Measurements from ENCODE around the gene CACNA1B.

Gene CACNA1B

DNA sequence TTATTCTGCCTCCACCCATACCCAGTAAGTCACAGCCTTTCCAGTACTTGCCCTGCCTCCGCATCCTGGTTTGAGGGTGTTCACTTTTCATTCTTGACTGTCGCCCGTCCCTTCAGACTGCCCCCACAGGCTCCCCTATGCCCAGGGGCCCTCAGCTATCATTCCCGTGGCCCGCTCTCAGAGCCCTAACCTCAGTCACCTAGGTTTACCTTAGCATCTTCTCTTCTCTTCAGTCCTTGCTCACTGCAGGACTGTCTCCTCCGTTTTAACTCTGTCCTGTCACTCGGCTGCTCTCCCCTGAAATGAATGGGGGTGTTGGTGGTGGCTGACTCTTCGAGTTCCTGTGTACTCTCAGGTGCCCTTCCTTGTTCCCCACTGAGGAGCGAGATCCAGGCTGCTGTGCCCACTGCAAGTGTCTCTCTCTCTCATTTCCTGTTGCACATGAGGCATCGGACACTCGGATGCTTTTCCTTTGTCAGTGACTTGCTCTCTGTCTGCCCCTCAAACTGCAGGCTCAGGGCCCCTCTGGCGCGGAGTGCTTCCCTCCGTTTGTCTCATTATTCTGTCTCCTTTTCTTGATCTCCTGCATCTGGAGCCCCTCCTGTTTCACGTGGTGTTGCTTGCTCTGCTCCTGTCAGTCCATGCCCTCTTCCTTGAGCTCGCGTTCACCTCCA lies 89.8 kb downstream of the CACNA1B start:
- DNase-seq (ENCODE audit: low read depth): no peak

DNA sequence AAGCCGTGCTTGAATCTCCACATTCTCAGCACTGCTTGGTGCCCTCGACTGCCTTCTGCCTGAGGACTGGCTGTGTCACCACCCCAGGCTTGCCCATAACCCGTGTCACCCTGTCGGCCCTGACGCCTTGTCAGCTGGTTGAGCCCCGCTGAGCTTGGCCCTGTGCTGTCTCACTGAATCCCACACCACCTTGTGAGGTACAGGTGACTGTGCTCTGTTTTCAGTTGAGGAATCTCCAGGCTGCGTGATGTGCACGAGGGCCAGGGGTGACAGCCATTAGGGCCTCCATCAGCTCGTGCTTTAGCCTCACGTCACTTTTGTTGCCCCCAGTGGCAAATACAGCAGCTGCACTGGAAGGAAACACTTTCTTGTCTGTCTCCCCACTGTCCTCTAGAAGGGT lies 90.7 kb downstream of the CACNA1B start:
- no peak for DNase-seq (ENCODE audit: low read depth)

DNA sequence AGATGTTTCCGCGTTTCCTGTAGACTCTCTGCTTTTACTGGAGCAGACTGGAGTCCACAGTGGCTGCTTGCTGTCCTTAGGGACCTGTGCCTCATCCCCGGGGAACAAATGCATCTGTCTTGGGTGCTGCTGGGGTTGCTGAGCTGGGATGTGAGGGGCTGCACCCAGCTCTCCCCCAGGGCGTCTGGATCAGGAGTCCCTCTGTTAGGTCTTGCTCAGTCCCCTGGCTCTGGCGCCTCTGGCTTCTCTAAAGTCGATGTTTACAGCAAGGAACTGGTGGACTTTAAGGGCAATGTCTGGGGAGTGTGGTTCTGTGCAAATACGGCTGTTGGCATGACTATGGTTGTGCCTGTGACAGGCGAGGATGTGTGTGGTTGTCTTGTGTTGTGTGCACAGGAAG lies 91.4 kb downstream of the CACNA1B start:
- no peak for DNase-seq (ENCODE audit: low read depth)

DNA sequence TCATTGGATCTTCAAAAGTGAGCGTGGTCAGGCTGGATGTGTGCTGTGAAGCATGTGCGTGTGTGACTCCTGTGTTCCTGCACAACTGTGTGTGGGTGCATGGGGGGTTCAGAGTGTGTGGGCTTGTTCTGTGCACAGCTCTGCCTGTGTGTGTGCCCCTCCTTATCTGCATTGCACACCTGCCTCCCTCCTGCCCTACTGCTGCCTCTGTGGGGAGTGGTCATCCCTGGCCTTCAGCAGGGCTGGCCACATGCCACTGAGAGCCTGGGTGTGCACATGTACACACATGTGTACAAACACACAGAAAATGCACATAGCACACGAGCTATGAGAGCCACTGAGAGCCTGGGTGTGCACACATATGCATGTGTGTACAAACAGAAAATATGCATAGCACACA lies 92.1 kb downstream of the CACNA1B start:
- no peak for DNase-seq (ENCODE audit: low read depth)

DNA sequence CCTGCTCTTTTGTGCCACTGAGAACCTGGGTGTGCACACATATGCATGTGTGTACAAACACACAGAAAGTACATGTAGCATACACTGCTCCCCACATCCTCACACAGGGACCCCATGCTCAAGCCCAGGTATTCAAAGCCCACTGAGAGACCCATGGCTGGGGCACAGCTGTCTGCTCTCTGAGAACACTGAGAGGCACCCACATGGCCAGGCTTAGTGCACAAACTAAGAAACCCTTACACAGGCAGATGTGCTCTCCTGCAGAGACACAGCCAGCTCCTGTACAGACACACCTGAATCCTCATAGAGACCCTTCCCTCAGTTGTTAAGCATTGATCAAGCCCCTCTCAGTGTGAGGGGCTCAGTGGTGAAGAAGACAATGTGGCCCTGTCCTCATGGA lies 92.5 kb downstream of the CACNA1B start:
- DNase-seq (ENCODE audit: low read depth): no peak

DNA sequence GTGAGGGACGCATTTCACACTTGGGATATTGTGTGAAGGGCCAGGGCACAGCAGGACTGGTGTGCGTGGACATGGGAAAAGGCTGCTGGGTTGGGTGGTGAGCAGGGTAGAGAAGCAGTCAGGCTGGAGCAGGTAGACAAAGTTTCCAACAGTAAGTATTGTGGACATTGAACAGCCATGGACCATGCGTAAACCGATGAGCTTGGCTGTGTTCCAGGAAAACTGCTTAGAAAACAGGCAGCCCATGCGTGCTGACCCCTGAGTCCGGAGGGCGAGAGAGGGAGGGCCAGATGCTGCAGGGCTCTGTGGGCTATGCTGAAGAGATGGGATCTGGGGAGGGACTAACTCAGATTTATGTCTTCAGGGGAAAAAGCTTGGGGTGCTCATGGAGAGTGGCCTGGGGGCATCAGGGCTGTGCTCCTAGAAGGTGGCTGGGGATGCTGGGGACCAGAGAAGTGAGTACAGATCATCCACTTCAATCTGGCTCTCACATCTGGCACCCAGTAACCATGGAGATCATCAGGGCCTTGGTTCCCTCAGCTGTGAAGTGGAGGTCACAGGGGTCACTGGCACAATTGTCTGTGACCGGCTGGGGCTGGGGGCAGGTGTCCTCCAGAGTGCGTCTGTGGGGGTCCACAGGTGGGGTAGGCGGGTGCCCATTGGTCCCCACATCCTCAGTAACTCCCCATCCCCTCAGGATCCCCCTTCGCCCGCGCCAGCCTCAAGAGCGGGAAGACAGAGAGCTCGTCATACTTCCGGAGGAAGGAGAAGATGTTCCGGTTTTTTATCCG lies 93.3 kb downstream of the CACNA1B start:
- DNase-seq (ENCODE audit: low read depth): no peak

DNA sequence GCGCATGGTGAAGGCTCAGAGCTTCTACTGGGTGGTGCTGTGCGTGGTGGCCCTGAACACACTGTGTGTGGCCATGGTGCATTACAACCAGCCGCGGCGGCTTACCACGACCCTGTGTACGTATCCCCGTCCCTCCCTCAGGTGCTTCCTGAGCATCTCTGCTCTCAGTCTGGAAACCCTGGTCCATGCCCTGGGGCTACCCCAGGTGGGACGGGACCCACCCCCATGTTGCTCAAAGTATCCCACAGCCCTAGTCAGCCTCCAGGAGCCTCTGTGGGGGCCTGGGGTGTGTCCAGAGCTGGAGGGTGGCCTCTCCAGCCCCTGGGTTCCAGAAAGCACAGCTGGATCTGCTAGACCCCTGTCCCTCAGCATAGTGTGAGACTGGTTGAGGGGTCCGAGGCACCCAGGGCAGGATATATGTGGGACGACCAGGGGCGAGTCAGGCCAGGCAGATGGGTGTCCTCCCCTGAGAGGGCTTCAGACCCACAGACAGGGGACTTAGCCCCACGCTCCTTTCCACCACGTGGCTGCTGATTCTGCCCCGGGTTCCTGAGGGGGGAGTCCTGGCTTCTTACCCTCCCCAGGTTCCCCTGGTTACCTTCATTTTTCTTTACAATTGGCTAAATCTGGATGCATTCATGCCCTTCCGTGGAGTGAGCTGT lies 94.0 kb downstream of the CACNA1B start:
- no peak for DNase-seq (ENCODE audit: low read depth)

DNA sequence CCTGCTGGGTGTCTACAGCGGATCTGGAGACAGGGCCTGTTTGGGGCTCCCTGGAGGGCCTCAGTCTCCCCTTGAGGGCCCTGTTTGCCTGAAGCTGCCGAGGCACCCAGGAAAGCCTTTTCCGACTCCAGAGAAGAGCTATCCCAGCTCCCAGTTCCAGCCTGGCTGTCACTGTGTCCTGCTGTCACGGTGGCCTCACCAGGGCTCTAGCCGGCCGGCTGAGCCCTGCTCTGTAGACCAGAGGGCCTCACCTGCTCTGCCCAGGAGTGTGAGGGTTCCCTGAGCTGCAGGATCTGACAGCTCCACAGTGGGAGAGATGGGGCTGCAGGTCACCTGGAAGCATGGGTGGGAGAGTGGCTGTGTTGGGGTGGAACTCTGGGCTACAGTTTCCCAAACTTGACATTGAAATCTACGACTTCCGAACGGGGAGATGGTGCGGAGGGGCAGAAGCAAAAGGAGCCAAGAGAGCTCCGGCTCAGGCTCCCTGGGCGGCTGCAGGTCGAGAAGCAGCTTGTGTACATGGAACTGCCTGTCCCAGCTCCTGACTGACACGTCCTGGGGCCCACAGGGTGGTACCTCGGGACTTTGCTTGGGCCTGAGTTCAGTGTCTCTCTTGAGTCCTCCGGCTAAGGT lies 94.9 kb downstream of the CACNA1B start:
- no peak for DNase-seq (ENCODE audit: low read depth)

DNA sequence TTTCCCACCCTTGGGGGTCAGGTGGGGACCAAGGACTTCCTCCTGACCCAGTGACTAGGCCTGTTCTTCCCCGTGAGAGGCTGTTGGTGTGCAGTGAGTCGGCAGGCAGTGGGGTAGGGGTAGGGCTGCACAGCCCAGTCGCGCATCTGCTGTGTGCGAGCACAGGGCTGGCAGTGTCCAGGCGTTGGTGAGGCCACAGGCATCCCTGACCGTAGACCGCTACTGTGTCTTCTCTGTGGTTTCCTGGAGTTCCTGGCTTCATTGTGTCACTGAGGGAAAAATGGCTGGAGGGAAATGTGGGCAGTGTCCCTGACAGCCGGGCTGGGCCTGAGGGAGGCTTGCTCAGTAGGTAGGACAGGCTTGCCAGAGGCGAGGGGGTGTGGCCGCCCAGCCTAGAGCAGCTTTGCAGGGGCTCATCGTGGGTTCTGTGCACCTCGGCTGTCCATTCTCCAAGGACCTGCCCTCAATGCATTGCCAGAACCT lies 95.4 kb downstream of the CACNA1B start:
- no peak for DNase-seq (ENCODE audit: low read depth)

DNA sequence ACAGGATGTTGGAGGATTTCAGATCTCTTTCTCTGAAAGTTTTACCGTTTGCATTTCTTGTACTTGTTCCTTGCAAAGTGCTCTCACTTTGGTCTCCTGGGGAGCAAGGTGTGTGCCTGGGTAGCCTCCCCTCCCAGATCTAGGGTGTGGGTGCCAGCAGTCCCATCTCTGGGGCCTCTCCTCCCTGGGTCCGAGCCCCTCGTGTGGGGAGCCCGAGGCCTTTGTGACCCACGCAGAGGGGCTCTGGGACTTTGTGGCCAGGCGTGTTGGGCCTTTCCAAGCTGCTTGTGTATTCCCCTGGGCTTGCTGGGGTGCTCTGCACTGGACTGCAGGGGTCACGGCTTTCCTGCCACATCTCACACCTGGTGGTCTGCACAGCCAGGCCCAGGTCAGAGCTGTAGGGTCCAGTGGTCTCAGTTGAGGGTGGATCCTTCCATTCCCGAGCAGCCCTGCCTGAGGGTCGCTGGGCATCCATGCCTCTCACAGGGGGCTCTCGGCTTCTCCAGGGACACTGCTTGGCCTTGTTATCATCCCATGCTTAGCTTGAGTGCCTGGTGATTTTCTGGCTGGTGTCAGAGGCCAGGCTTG lies 96.3 kb downstream of the CACNA1B start:
- no peak for DNase-seq (ENCODE audit: low read depth)

DNA sequence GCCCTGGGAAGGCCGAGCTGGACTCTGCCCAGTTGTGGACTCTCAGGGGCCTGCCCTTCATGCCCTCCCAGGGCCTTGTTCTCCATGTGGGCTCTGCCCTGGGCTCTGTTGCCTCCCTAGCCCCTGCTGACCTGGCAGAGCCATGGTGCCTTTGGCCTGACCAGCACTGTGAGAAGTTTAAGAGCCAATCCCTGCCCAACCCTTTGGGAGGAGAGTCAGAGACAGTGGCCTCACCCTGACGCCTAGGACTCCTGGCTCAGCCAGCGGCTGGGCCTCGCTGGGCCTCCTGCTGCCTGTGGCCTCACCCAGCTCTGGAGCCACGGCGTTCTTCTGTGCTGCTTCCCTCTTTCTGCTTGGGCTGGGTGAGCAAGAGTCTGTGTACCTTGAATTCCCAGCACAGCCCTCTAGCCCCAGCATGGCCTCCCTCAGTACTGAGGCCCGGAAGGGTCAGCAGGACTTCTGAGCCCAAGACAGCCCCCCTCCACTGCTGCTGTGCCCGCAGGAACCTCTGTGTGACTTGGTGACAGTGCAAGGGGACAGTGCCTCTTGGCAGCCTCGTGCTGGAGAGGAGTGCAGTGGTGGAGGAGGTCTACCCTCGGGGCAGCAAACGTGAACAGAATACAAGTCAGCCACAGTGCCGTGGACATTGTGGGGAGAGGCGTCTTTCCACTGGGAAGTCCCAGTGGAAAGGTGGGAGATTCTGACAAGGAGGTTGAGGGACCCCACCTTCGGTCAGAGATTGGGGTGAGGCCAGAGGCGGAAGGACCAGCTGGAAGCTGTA lies 97.4 kb downstream of the CACNA1B start:
- no peak for DNase-seq (ENCODE audit: low read depth)

DNA sequence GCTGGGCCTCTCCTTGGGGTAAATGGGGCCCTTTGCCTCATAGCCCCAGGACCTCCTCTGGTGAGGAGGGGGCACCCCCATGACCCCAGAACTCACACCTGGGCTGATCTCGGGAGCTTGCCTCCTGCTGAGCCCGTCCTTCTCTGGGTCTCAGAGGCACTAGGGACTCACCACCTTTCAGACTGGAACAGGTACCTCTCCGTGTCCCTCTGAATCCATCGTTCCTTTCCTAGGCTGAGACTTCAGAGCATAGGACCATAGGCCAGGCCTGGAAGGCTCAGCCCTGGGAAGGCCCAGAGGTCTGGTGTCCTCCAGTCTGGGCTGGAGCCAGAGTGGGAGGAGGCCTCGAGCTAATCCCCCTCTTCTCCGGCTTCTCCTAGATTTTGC lies 97.9 kb downstream of the CACNA1B start:
- no peak for DNase-seq (ENCODE audit: low read depth)

DNA sequence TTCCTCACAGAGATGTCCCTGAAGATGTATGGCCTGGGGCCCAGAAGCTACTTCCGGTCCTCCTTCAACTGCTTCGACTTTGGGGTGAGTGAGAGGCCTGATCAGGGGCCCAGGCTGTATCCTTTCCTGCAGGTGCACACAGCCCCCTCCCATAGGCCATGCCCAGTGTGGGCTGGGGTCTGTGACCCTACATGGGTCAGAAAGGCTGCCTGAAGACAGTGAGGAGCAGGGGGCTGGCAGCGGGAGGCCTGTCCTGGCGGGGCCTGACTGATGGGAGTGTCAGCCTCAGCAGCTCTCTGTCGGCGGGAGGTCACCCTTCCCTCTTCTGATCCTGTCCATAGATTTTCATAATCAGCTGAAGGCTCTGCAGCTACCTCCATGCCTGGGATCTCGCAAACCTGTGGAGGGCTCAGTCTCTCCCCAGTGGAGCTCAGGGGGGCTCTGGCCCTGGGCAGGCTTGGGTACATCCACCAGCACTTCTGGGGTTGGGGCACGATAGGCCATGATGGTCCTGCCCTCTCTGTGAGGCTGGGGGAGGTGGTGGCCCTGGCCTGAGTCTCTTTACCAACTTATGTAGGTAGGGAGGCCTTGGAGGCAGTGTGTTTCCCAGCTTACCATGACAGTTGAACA lies 98.5 kb downstream of the CACNA1B start:
- DNase-seq (ENCODE audit: low read depth): no peak

DNA sequence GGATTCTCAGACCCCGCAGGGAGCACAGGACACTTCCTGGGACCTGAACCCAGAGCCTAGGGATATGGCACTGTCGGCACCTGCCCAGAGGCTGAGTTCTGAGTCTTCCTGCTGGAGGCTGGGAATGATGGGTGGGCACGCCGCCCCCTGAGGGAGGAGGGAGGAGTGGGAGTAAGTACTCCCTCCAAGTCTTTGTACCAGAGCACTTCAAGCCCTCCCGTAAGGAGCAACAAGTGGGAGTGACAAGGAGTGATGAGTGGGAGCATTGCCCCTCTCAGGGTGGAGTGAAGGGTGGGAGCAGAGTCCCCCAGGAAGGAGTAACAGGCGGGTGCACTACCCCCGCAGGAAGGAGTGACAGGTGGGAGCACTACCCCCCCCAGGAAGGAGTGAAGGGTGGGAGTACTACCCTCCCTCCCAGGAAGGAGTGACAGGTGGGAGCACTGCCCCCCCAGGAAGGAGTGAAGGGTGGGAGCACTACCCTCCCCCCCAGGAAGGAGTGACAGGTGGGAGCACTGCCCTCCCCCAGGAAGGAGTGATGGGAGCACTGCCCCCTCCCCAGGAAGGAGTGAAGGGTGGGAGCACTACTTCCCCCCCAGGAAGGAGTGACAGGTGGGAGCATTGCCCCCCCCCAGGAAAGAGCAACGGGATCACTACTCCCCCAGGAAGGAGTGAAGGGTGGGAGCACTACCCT lies 100.1 kb downstream of the CACNA1B start:
- no peak for DNase-seq (ENCODE audit: low read depth)

DNA sequence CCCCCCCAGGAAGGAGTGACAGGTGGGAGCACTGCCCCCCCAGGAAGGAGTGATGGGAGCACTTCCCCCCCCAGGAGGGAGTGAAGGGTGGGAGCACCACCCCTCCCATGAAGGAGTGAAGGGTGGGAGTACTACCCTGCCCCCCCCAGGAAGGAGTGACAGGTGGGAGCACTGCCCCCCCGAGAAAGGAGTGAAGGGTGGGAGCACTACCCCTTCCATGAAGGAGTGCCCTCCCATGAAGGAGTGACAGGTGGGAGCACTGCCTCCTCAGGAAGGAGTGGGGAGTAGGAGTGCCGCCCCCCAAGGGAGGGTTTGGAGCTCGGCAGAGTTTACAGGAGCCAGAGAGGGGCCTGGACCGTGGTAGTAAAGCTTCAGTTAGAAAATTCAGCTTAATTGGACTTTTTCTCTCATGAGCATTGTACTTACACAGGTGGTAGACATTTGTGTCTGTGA lies 100.7 kb downstream of the CACNA1B start:
- DNase-seq (ENCODE audit: low read depth): no peak

DNA sequence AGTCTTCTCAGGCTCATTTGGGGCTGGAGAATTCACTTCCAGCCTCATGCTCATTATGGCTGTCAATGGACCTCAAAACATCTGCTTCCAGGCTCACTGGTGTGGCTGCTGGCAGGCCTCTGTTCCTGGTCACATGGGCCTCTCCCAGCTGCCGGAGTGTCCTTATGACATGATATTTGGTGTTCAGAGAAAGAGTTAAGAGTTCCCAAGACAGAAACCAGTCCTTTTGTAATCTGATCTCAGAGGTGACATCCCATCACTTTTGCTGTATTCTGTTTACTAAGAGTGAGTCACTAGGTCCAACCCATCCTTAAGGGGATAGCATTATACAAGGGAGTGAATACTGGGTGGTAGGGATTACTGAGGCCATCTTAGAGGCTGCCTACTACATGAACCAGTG lies 104.6 kb downstream of the CACNA1B start:
- no peak for DNase-seq (ENCODE audit: low read depth)

DNA sequence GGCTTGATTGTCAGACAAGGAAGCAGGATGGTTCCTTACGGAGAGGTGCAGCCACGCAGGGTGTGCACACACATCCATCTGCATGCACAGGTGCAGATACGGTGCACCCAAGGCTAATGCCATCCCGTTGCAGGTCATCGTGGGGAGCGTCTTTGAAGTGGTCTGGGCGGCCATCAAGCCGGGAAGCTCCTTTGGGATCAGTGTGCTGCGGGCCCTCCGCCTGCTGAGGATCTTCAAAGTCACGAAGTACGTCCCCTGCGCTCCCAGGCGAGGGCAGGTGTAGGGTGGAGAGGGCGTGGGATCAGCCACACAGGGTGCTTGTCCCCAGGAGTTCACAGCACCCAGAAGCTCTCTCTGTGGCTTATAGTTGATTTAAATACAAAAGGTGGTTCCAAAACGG lies 106.4 kb downstream of the CACNA1B start:
- DNase-seq (ENCODE audit: low read depth): no peak

DNA sequence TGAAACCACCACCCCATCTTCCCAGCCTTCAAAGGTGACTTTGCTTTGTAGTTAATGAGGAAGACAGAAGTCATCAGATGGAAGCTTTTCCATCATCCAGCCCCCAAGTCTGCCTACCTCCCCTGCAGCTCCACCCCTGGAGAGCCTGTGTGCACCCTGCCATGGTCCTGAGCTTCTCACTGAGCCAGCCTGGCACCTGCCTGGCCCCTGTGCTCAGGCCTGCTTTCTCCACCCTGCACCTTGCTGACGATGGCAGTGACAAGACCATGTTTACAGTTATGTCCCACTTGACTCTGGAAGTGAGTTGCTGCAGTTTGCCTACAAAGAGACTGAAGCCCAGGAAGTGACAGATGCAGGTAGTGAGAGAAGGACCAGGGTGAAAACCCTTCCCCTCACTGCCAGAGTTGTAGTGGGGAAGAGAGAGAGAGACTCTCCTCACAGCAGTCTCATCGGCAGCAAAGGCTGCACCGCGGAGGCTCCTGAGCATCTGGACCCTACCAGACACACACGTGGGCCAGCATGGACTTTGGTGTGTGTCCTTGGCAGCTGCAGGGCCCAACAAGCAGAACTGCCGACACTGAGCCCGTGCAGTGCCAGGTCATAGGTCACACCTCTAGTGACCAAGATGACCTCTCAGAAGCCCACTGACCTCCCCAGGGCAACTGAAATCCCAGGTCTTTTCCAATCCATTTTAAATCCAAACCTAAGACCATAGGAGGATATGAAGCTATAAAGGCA lies 107.1 kb downstream of the CACNA1B start:
- DNase-seq (ENCODE audit: low read depth): no peak

DNA sequence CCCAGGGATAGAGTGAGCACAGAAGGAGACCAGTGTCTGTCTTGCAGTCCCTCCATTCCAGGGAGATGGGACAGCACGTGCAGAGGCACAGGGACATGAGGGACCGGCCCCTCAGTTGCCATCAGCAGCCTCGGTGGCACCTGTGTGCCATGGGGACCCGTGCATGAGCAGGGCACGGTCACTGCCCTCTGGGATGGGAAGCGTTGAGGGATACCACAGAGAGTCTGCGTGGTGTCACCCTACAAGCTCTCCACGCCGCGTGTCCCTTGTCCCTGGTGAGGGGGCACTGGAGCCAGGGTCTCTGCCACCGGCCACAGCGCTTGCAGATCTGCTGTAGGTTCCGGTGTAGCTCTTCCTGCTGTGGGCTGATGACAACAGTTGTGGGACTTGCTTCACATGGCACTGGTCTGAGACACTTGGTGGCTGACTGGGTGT lies 108.1 kb downstream of the CACNA1B start:
- DNase-seq (ENCODE audit: low read depth): no peak
